Measurements from ENCODE around the gene MEIS1. TPM values are rescaled to one million over a fixed set of nuclear protein-coding genes. Genes with fewer than 3 reads are reported as not detected.

The MEIS1 gene
- total RNA-seq, 1 experiment from 2014 or later: 4.1 TPM

- POLR2A ChIA-PET (ENCODE audit: unreplicated experiment): no interaction called here
- Histone ChIP-seq H3K27me3 (ENCODE audit: low read length) (no peaks in the 10 kb centered on the region), H3K9me2 (replicated peaks; ENCODE audit: low read length) (no peaks in the 10 kb centered on the region), H3K9me3 (ENCODE audit: low read length) (no peaks in the 10 kb centered on the region), H3K4me1 (ENCODE audit: insufficient read depth, low read length) (no peaks in the 10 kb centered on the region), H3K36me3 (ENCODE audit: low read depth, low read length) (no peaks in the 10 kb centered on the region), H3K9ac (ENCODE audit: low read length) (no peak overlapping the region), H4K20me1 (ENCODE audit: low read length) (no peaks in the 10 kb centered on the region), H3K79me2 (ENCODE audit: low read length) (no peaks in the 10 kb centered on the region), H3K4me2 (ENCODE audit: low read length) (no peak overlapping the region), H3F3A (ENCODE audit: low read length, unreplicated experiment) (no peaks in the 10 kb centered on the region), H3K4me3 (ENCODE audit: low read length) (no peak overlapping the region), H3K27ac (ENCODE audit: low read length) (no peak overlapping the region), H2AFZ (ENCODE audit: low read length) (no peak overlapping the region)
- no peak for TF ChIP-seq EZH2 (IDR thresholded peaks at IDR 0.05; ENCODE audit: low read length, unreplicated experiment)
- no peak for TF ChIP-seq CTCF (conservative IDR thresholded peaks at IDR 0.05; ENCODE audit: low read depth, low read length)
- TF ChIP-seq EZH2phosphoT487 (IDR thresholded peaks at IDR 0.05; ENCODE audit: borderline replicate concordance, low read length): no peak
- ATAC-seq (no peak), DNase-seq (no peak)
- no TSS peak for BruUV-seq (replicated peaks)
- intact Hi-C loops (cut with micrococcal nuclease): no loop called here
- CTCF ChIA-PET: no interaction called here
Observed at GRCh38 chr2:66521291-66521922, 86.5 kb downstream of the MEIS1 start.

GRCh38 chr2:66522611-66523376 is 87.9 kb downstream of the MEIS1 start:
- ATAC-seq (no peak), DNase-seq (no peak)
- no peak overlapping the region for H3K9ac ChIP-seq (ENCODE audit: low read length)
- TF ChIP-seq CTCF (conservative IDR thresholded peaks at IDR 0.05; ENCODE audit: low read depth, low read length) (no peak), EZH2 (IDR thresholded peaks at IDR 0.05; ENCODE audit: low read length, unreplicated experiment) (no peak), EZH2phosphoT487 (IDR thresholded peaks at IDR 0.05; ENCODE audit: borderline replicate concordance, low read length) (no peak)
- H3F3A ChIP-seq (ENCODE audit: low read length, unreplicated experiment): no peaks in the 10 kb centered on the region
- POLR2A ChIA-PET (ENCODE audit: unreplicated experiment): no interaction called here
- H3K4me2 ChIP-seq (ENCODE audit: low read length): no peak overlapping the region
- no peaks in the 10 kb centered on the region for H3K79me2 ChIP-seq (ENCODE audit: low read length)
- CTCF ChIA-PET: no interaction called here
- intact Hi-C loops (cut with micrococcal nuclease): no loop called here
- H3K9me3 ChIP-seq (ENCODE audit: low read length): no peaks in the 10 kb centered on the region
- no peak overlapping the region for H3K4me3 ChIP-seq (ENCODE audit: low read length)
- BruUV-seq (replicated peaks): no TSS peak
- H3K4me1 ChIP-seq (ENCODE audit: insufficient read depth, low read length): no peaks in the 10 kb centered on the region
- H3K27ac ChIP-seq (ENCODE audit: low read length): no peak overlapping the region
- H3K9me2 ChIP-seq (replicated peaks; ENCODE audit: low read length): no peaks in the 10 kb centered on the region
- no peak overlapping the region for H2AFZ ChIP-seq (ENCODE audit: low read length)
- H3K27me3 ChIP-seq (ENCODE audit: low read length): no peaks in the 10 kb centered on the region
- no peaks in the 10 kb centered on the region for H3K36me3 ChIP-seq (ENCODE audit: low read depth, low read length)
- no peaks in the 10 kb centered on the region for H4K20me1 ChIP-seq (ENCODE audit: low read length)

GRCh38 chr2:66523377-66523969 is 88.5 kb downstream of the MEIS1 start:
- Histone ChIP-seq H3F3A (ENCODE audit: low read length, unreplicated experiment) (no peaks in the 10 kb centered on the region), H3K4me2 (ENCODE audit: low read length) (no peak overlapping the region), H3K27me3 (ENCODE audit: low read length) (no peaks in the 10 kb centered on the region), H3K4me3 (ENCODE audit: low read length) (no peak overlapping the region), H3K79me2 (ENCODE audit: low read length) (no peaks in the 10 kb centered on the region), H2AFZ (ENCODE audit: low read length) (no peak overlapping the region), H3K9me3 (ENCODE audit: low read length) (no peaks in the 10 kb centered on the region), H3K36me3 (ENCODE audit: low read depth, low read length) (no peaks in the 10 kb centered on the region), H3K27ac (ENCODE audit: low read length) (no peak overlapping the region), H3K9me2 (replicated peaks; ENCODE audit: low read length) (no peaks in the 10 kb centered on the region), H3K4me1 (ENCODE audit: insufficient read depth, low read length) (no peaks in the 10 kb centered on the region), H4K20me1 (ENCODE audit: low read length) (no peaks in the 10 kb centered on the region), H3K9ac (ENCODE audit: low read length) (no peak overlapping the region)
- TF ChIP-seq CTCF (conservative IDR thresholded peaks at IDR 0.05; ENCODE audit: low read depth, low read length) (no peak), EZH2 (IDR thresholded peaks at IDR 0.05; ENCODE audit: low read length, unreplicated experiment) (no peak), EZH2phosphoT487 (IDR thresholded peaks at IDR 0.05; ENCODE audit: borderline replicate concordance, low read length) (no peak)
- BruUV-seq (replicated peaks): no TSS peak
- ChIA-PET POLR2A (ENCODE audit: unreplicated experiment) (no interaction called here), CTCF (no interaction called here)
- ATAC-seq: no peak
- DNase-seq: no peak
- intact Hi-C loops (cut with micrococcal nuclease): no loop called here
